Suprapubic skin (tissue), 3 donors: ENCODE results near the gene OR6B1.

ENCODE experiments used
- POLR2AphosphoS5 ChIP-seq, 3 donors: sonication (generic); formaldehyde crosslinking; IDR thresholded peaks; one replicate each; pipeline ENCODE4 v1.6.1; 2017; ENCODE audit warnings: antibody characterized with exemption in 3 of 3
- TF ChIP-seq, protein P1 (sequence below), 2 donors: fragments of 200-600 bp in 1 of 2; fragments of 450-650 bp in 1 of 2; sonication (generic) in 1 of 2; IDR thresholded peaks; one replicate each; pipeline ENCODE4 v1.5.1; 2016 to 2019; ENCODE audit warnings: antibody characterized with exemption in 2 of 2, mild to moderate bottlenecking in 1 of 2, moderate library complexity in 1 of 2

DNA sequence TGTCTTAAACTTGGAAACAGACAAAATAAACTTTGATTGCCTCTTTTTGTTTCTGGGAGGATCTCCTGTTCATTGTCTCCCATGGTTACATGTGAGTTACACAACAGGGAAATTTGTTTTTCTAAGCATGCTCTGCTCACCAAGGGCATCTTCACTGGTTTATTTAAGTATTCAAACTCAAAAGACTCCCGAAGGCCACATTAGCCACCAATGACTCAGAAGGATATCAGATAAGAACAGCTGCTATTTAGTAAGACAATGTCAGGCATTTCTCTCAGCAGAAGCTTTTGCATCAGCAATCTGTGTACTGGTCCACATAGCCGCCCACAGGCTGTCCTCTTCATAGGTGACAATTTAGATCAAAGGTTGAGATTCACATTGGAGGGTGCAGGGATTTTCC lies 19.3 kb downstream of the OR6B1 start:
- TF ChIP-seq, protein P1, sequence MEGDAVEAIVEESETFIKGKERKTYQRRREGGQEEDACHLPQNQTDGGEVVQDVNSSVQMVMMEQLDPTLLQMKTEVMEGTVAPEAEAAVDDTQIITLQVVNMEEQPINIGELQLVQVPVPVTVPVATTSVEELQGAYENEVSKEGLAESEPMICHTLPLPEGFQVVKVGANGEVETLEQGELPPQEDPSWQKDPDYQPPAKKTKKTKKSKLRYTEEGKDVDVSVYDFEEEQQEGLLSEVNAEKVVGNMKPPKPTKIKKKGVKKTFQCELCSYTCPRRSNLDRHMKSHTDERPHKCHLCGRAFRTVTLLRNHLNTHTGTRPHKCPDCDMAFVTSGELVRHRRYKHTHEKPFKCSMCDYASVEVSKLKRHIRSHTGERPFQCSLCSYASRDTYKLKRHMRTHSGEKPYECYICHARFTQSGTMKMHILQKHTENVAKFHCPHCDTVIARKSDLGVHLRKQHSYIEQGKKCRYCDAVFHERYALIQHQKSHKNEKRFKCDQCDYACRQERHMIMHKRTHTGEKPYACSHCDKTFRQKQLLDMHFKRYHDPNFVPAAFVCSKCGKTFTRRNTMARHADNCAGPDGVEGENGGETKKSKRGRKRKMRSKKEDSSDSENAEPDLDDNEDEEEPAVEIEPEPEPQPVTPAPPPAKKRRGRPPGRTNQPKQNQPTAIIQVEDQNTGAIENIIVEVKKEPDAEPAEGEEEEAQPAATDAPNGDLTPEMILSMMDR (IDR thresholded peaks at IDR 0.05) = no peak
- TF ChIP-seq POLR2AphosphoS5 (IDR thresholded peaks at IDR 0.05) = no peak
